HepG2 (cell line): ENCODE measurements around the gene FOXK2. TPM values are rescaled to one million over a fixed set of nuclear protein-coding genes. Genes with fewer than 3 reads are reported as not detected.

ENCODE experiments used
- DZIP1 ChIP-seq: sonication (generic); formaldehyde crosslinking; IDR thresholded peaks from 2 replicates; pipeline ENCODE4 v1.5.0; 2020; ENCODE audit warnings: mild to moderate bottlenecking, missing genetic modification reagents
- ELK4 ChIP-seq: sonication (generic); formaldehyde crosslinking; IDR thresholded peaks from 2 replicates; pipeline ENCODE4 v1.9.0; 2021; ENCODE audit warnings: missing genetic modification reagents, borderline replicate concordance
- FOXP1 ChIP-seq, 2 experiments: fragments of 450-650 bp in 1 of 2; IDR thresholded peaks; 2 replicates each; pipeline ENCODE4 v1.6.1; 2017 to 2018; ENCODE audit warnings: antibody characterized with exemption in 1 of 2
- HES4 ChIP-seq: sonication (generic); formaldehyde crosslinking; IDR thresholded peaks from 2 replicates; pipeline ENCODE4 v1.9.0; 2021; ENCODE audit warnings: mild to moderate bottlenecking, missing genetic modification reagents, borderline replicate concordance
- HMG20A ChIP-seq: IDR thresholded peaks from 2 replicates; pipeline ENCODE4 v1.6.1; 2016; ENCODE audit warnings: borderline replicate concordance
- JARID2 ChIP-seq: sonication (generic); formaldehyde crosslinking; IDR thresholded peaks from 2 replicates; pipeline ENCODE4 v1.8.1; 2023; ENCODE audit warnings: missing genetic modification reagents, inconsistent platforms; ENCODE audit not compliant: insufficient replicate concordance
- KDM6A ChIP-seq: IDR thresholded peaks from 2 replicates; pipeline ENCODE4 v1.6.1; 2016; ENCODE audit warnings: low read depth
- MIXL1 ChIP-seq: IDR thresholded peaks from 2 replicates; pipeline ENCODE4 v1.6.1; 2016
- NBN ChIP-seq: fragments of 450-650 bp; conservative IDR thresholded peaks from 2 replicates; pipeline ENCODE4 v1.6.1; 2017
- NR1H2 ChIP-seq: sonication (generic); formaldehyde crosslinking; IDR thresholded peaks from 2 replicates; pipeline ENCODE4 v1.8.1; 2022; ENCODE audit warnings: low read depth, missing genetic modification reagents, borderline replicate concordance
- SNAI1 ChIP-seq: sonication (generic); formaldehyde crosslinking; IDR thresholded peaks from 2 replicates; pipeline ENCODE4 v1.5.0; 2020; ENCODE audit warnings: mild to moderate bottlenecking, missing genetic modification reagents, borderline replicate concordance
- SRSF9 ChIP-seq: fragments of 200-400 bp; formaldehyde crosslinking; IDR thresholded peaks from 2 replicates; pipeline ENCODE4 v1.6.1; 2018; ENCODE audit warnings: borderline replicate concordance, mild to moderate bottlenecking, low read depth, low read length; ENCODE audit not compliant: insufficient read depth, poor library complexity, severe bottlenecking
- TCF7 ChIP-seq: sonication (generic); IDR thresholded peaks from 2 replicates; pipeline ENCODE4 v1.6.1; 2016; ENCODE audit warnings: antibody characterized with exemption, low read depth
- TFDP2 ChIP-seq: sonication (generic); formaldehyde crosslinking; IDR thresholded peaks from 2 replicates; pipeline ENCODE4 v1.4.0; 2020; ENCODE audit warnings: missing genetic modification reagents
- TSC22D2 ChIP-seq: sonication (generic); formaldehyde crosslinking; IDR thresholded peaks from 2 replicates; pipeline ENCODE4 v1.5.1; 2020; ENCODE audit warnings: missing genetic modification reagents, mild to moderate bottlenecking, borderline replicate concordance
- ZBTB20 ChIP-seq: sonication (generic); formaldehyde crosslinking; IDR thresholded peaks from 2 replicates; pipeline ENCODE4 v1.8.1; 2023; ENCODE audit warnings: missing genetic modification reagents, low read depth, mild to moderate bottlenecking, borderline replicate concordance
- ZIK1 ChIP-seq: sonication (generic); formaldehyde crosslinking; IDR thresholded peaks from 2 replicates; pipeline ENCODE4 v1.5.0; 2020; ENCODE audit warnings: mild to moderate bottlenecking, low read depth, missing genetic modification reagents, borderline replicate concordance
- ZNF124 ChIP-seq: sonication (generic); formaldehyde crosslinking; IDR thresholded peaks from 2 replicates; pipeline ENCODE4 v1.4.0; 2020; ENCODE audit warnings: missing genetic modification reagents
- ZNF180 ChIP-seq: sonication (generic); formaldehyde crosslinking; IDR thresholded peaks from 2 replicates; pipeline ENCODE4 v1.4.0; 2020; ENCODE audit warnings: low read depth, missing genetic modification reagents, borderline replicate concordance
- ZNF343 ChIP-seq: sonication (generic); formaldehyde crosslinking; IDR thresholded peaks from 2 replicates; pipeline ENCODE4 v1.4.0; 2020; ENCODE audit warnings: mild to moderate bottlenecking, missing genetic modification reagents
- ZNF530 ChIP-seq: sonication (generic); formaldehyde crosslinking; IDR thresholded peaks from 2 replicates; pipeline ENCODE4 v1.5.0; 2020; ENCODE audit warnings: low read depth, mild to moderate bottlenecking, missing genetic modification reagents
- ZNF839 ChIP-seq: sonication (generic); formaldehyde crosslinking; IDR thresholded peaks from 2 replicates; pipeline ENCODE4 v1.4.0; 2020; ENCODE audit warnings: missing genetic modification reagents, mild to moderate bottlenecking, borderline replicate concordance
- ZNF850 ChIP-seq: sonication (generic); formaldehyde crosslinking; conservative IDR thresholded peaks from 2 replicates; pipeline ENCODE4 v1.9.0; 2021; ENCODE audit warnings: mild to moderate bottlenecking, missing genetic modification reagents
- ZSCAN31 ChIP-seq: sonication (generic); formaldehyde crosslinking; IDR thresholded peaks from 2 replicates; pipeline ENCODE4 v1.5.0; 2020; ENCODE audit warnings: low read depth, mild to moderate bottlenecking, missing genetic modification reagents
- polyA plus RNA-seq, 8 experiments: library from polyadenylated mRNA; depleted of rRNA in 3 of 8; stranded (reverse) in 7 of 8; unstranded in 1 of 8; fragments of >200 nt; fragmentation: Illumina TruSeq in 4 of 8; extraction: Trizol in 4 of 8; gene quantifications; 2 replicates each; pipeline versions ENCODE4 v1.2.1 to v1.2.3, GENCODE V29; 2011 to 2016; ENCODE audit warnings: low read depth in 4 of 8, missing spikeins in 1 of 8, mixed read lengths in 1 of 8; ENCODE audit not compliant: insufficient read depth in 1 of 8
- total RNA-seq, 5 experiments: library from RNA; depleted of rRNA; stranded (reverse); fragments of >200 nt; fragmentation: Illumina TruSeq; extraction: Trizol; gene quantifications; 2 replicates each; pipeline ENCODE4 v1.2.3, GENCODE V29; 2016; ENCODE audit warnings: low read depth in 1 of 5
- TF ChIP-seq, protein P1 (sequence below): sonication (generic); formaldehyde crosslinking; IDR thresholded peaks from 2 replicates; pipeline ENCODE4 v1.5.0; 2020; ENCODE audit warnings: missing genetic modification reagents

Gene FOXK2
- total and polyA plus RNA-seq, 2 of the 13 experiments (the other 11 are each of a cell fraction or from before 2014, with no cell fraction given): 67.1 to 67.2 TPM

GRCh38 chr17:82517230-82517865, 2.2 kb upstream of the FOXK2 start (continued):
- TF ChIP-seq, protein P1, sequence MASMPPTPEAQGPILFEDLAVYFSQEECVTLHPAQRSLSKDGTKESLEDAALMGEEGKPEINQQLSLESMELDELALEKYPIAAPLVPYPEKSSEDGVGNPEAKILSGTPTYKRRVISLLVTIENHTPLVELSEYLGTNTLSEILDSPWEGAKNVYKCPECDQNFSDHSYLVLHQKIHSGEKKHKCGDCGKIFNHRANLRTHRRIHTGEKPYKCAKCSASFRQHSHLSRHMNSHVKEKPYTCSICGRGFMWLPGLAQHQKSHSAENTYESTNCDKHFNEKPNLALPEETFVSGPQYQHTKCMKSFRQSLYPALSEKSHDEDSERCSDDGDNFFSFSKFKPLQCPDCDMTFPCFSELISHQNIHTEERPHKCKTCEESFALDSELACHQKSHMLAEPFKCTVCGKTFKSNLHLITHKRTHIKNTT: no peak
- TF ChIP-seq ELK4 (CRISPR knock-in tag) (no peak), NR1H2 (CRISPR knock-in tag) (no peak), SRSF9 (no peak), DZIP1 (CRISPR knock-in tag) (no peak), ZNF530 (no peak), KDM6A (peak; percentile 64; the same call in 1 of the 2 replicates), TFDP2 (CRISPR knock-in tag) (peak; percentile 87), HES4 (CRISPR knock-in tag) (no peak), ZSCAN31 (CRISPR knock-in tag) (peak; percentile 21; the same call in 1 of the 2 replicates), FOXP1 (IDR thresholded peaks at IDR 0.05) (no peak), FOXP1 (CRISPR knock-in tag; IDR thresholded peaks at IDR 0.05) (peak; percentile 84), TSC22D2 (no peak; the same call in 1 of the 2 replicates), ZNF124 (CRISPR knock-in tag) (no peak; the same call in 1 of the 2 replicates), SNAI1 (CRISPR knock-in tag) (no peak), NBN (no peak), ZNF850 (CRISPR knock-in tag) (no peak), HMG20A (peak; percentile 86), JARID2 (CRISPR knock-in tag) (no peak), MIXL1 (CRISPR knock-in tag) (peak; percentile 83; the same call in 1 of the 2 replicates), ZNF343 (CRISPR knock-in tag) (no peak), TCF7 (peak; percentile 55), ZNF180 (CRISPR knock-in tag) (no peak), ZNF839 (CRISPR knock-in tag) (no peak), ZBTB20 (CRISPR knock-in tag) (no peak), ZIK1 (CRISPR knock-in tag) (no peak; the same call in 1 of the 2 replicates)
